ENCODE data around the gene MYT1. TPM values are rescaled to one million over a fixed set of nuclear protein-coding genes. Genes with fewer than 3 reads are reported as not detected.

Gene MYT1
- polyA plus RNA-seq, 1 experiment: not detected

- Histone ChIP-seq H3K4me3 (ENCODE audit: low read depth, low read length) (no peak overlapping the region), H3K27me3 (ENCODE audit: control insufficient read depth, insufficient read depth, low read length) (peaks cover 10% of the 10 kb centered on the region), H3K36me3 (ENCODE audit: control insufficient read depth, insufficient read depth, low read length) (no peaks in the 10 kb centered on the region)
- CTCF ChIA-PET: no interaction called here
- POLR2A ChIA-PET: no interaction called here
- DNase-seq (ENCODE audit: low read depth): no peak
- TF ChIP-seq CTCF (IDR thresholded peaks at IDR 0.05; ENCODE audit: insufficient read depth, low read depth, low read length): no peak
Observed at GRCh38 chr20:64239449-64240242, 75.4 kb downstream of the MYT1 start.

GRCh38 chr20:64240243-64241015 is 76.2 kb downstream of the MYT1 start:
- TF ChIP-seq CTCF (IDR thresholded peaks at IDR 0.05; ENCODE audit: insufficient read depth, low read depth, low read length): no peak
- no peak for DNase-seq (ENCODE audit: low read depth)
- POLR2A ChIA-PET: no interaction called here
- CTCF ChIA-PET: no interaction called here
- Histone ChIP-seq H3K27me3 (ENCODE audit: control insufficient read depth, insufficient read depth, low read length) (peaks cover 13% of the 10 kb centered on the region), H3K4me3 (ENCODE audit: low read depth, low read length) (no peak overlapping the region), H3K36me3 (ENCODE audit: control insufficient read depth, insufficient read depth, low read length) (no peaks in the 10 kb centered on the region)

- POLR2A ChIA-PET: no interaction called here
- TF ChIP-seq CTCF (IDR thresholded peaks at IDR 0.05; ENCODE audit: insufficient read depth, low read depth, low read length): no peak
- DNase-seq (ENCODE audit: low read depth): no peak
- peaks cover 13% of the 10 kb centered on the region for H3K27me3 ChIP-seq (ENCODE audit: control insufficient read depth, insufficient read depth, low read length)
- CTCF ChIA-PET: no interaction called here
- H3K4me3 ChIP-seq (ENCODE audit: low read depth, low read length): no peak overlapping the region
- no peaks in the 10 kb centered on the region for H3K36me3 ChIP-seq (ENCODE audit: control insufficient read depth, insufficient read depth, low read length)
Observed at GRCh38 chr20:64241061-64241460, 76.8 kb downstream of the MYT1 start.

- ChIA-PET CTCF (no interaction called here), POLR2A (no interaction called here)
- no peak overlapping the region for H3K4me3 ChIP-seq (ENCODE audit: low read depth, low read length)
- no peak for TF ChIP-seq CTCF (IDR thresholded peaks at IDR 0.05; ENCODE audit: insufficient read depth, low read depth, low read length)
- no peaks in the 10 kb centered on the region for H3K36me3 ChIP-seq (ENCODE audit: control insufficient read depth, insufficient read depth, low read length)
- DNase-seq (ENCODE audit: low read depth): no peak
- H3K27me3 ChIP-seq (ENCODE audit: control insufficient read depth, insufficient read depth, low read length): peaks cover 13% of the 10 kb centered on the region
Observed at GRCh38 chr20:64242003-64242796, 77.9 kb downstream of the MYT1 start.
